ENCODE measurements around the gene PLS3.
"Not testable (repeated sequence)": the region's sequence is repeated elsewhere in the genome, so short reads cannot be mapped to it uniquely, and the experiment has no call there.

Gene PLS3

DNA sequence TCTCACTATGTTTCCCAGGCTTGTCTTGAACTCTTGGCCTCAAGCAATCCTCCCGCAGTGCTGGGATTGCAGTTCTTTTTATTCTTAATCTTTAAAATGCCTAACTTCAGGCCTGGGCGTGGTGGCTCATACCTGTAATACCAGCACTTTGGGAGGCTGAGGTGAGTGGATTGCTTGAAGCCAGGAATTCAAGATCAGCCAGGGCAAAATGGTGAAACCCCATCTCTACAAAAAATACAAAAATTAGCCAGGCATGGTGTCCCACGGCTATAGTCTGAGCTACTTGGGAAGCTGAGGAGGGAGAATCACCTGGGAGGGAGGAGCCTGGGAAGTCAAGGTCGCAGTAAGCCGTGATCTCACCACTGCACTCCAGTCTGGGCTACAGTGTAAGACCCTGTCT, 45.9 kb downstream of the PLS3 start:
- DNase-seq (ENCODE audit: low read depth) = no peak

DNA sequence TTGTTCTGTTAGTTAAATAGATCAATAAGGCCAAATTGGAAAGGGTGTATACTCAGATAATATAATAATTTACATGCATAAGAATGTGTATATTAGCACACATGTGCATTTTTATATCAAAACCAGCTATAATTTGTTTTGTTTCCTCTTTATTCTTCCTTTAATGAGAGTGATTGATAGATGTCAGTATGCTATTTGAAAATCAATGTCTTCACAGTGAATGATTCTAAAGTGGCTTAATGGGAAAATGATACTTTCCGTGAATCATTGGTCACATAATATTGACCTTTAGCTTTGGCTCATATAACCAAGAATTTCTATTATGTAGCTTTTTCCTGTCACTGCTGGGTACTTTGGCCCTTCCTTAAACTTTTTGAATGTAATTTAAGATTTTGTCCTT, 48.6 kb downstream of the PLS3 start:
- no peak for DNase-seq (ENCODE audit: low read depth)

DNA sequence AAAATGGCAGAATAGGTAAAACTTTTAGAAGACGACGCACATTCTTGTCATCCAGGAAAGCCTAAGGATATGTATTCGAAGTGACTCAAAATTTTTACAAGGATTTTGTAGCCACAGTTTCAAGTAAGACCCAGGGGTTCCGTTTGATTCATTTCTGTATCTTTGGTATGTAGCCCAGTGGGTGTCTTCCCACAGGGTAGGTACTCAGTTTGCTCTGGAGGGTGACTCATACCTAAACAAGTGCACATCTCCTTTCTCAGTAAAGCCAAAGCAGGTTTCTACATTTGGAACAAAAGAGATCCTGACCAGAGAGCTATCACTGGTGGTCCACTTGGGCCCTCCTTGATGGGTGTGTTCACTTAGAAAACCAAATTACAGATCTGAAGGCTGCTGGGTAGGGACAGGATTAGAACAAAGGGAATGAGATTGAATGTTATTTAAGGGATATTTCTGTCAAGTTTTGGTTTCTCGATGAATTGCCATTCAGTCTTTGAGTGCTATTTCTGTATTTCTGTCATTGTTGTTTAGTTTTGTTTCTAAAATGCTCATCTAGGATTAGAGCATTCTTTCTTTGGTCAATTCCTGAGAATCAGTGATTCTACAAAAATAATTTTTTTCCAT, 56.1 kb downstream of the PLS3 start:
- no peak for DNase-seq (ENCODE audit: low read depth)

DNA sequence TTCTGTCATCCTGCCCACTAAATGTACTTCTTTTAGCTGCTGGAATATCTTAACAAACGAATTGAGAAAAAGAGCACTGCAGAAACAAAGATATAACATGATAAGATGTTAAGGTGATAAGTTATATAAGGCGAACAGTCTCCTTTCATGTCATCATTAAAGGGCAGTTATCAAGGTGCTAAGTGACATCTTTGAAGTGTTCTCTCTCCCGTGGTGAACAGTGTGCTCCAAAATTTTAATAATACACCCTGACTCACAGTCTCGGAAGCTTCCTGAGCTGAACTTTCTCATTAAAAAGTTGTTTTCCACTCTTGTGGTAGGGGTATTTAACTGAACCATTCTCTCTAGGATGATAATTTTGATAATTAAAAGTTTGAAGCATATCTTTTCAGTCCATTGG, 61.6 kb downstream of the PLS3 start:
- DNase-seq (ENCODE audit: low read depth) = no peak

DNA sequence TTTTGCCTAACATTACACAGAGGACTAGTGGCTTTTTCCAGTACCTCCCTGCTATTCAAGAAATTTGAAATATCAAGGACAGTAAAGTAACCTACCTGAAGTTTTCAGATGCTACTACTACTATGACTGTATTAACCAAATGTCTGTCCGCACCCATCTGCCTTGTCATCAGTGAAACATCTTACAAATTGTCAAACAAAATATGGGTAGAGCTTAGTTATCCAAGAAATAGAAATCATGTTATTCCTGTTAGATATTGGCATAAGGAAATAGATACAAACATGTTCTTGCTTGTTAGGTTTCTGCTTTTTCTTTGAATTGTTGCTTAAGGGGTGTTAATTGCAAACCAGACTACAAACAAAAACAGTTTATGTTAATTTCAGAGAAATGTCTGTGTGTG, 63.9 kb downstream of the PLS3 start:
- DNase-seq (ENCODE audit: low read depth) = no peak

DNA sequence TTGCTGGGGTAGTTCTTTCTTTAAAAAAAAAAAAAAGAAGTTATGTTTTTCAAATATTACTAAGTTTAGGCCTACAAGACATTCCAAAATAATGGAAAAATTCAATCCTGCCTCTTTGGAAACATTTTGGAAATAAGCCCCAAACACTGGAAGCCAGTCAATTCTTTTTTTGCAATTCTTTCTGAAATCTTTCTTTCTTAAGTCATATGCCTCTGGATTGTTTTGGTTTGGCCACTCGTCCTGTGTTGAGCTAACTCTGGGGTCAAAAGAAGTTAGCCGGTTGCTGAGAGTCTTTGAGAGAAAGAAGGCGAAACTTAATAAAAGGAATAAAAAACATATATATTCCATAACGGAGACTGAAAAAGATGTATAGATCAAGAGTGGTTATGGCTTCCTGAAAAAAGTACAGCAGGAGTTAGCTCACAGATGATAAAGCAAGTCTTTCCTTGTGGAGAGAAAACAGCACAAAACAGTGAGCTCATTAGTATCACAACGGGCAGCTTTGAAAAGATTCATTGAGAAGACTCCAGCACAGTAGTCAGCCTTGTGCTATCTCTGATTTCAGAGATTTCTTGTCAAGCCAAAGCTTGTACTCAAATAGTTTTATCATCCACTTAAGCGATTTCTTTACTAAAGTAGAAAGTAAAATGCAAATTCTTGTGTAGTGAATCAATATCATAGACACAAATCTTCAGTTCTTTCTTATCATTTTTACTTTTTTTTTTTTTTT, 64.8 kb downstream of the PLS3 start:
- DNase-seq (ENCODE audit: low read depth) = no peak

DNA sequence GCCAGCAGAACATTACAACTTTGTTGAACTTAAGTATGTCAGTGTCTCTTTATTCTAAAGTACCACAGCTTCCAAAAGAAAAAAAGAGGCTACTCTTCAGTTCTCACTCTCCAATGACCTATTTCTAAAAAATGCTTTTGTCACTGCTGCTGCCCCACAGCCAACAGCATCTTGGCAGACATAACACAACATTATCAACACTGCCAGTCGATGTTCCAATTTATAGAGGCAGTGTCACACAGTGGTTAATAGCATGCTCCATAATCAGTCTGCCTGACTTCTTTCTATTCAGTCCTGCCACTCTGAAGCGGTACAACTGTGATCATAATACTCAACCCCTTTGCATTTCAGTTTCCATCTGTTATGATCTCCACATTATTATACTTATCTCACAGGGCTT, 69.2 kb downstream of the PLS3 start:
- DNase-seq (ENCODE audit: low read depth) = no peak

DNA sequence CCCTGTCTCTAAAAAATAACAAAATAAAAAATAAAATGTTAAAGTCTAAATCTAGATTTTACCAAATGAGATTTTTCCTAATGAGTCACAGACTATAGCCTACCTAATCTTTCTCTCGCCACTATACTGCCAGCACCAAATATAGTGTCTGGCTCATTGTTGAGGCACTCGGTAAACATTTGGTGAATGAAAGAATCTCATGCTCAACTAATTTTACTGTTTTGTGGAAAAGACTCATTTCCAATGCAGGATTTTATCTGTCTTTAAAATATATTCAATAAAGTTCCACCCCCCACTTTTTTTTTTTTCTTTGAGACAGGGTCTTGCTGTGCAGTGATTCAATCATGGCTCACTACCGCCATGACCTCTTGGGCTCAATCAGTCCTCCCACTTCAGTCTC, 71.5 kb downstream of the PLS3 start:
- DNase-seq (ENCODE audit: low read depth) = no peak

DNA sequence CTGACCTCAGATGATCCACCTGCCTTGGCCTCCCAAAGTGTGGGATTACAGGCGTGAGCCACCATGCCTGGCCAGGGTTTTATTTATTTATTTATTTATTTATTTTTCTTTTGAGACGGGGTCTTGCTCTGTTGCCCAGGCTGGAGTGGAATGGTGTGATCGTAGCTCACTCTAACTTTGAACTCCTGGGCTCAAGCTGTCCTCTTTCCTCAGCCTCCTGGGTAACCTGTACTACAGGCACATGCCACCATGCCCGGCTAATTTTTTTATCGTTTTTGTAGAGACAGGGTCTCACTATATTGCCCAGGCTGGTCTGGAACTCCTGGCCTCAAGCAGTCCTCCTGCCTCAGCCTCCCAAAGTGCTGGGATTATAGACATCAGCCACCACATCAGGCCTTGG, 72.4 kb downstream of the PLS3 start:
- not testable (repeated sequence) for DNase-seq (ENCODE audit: low read depth)

DNA sequence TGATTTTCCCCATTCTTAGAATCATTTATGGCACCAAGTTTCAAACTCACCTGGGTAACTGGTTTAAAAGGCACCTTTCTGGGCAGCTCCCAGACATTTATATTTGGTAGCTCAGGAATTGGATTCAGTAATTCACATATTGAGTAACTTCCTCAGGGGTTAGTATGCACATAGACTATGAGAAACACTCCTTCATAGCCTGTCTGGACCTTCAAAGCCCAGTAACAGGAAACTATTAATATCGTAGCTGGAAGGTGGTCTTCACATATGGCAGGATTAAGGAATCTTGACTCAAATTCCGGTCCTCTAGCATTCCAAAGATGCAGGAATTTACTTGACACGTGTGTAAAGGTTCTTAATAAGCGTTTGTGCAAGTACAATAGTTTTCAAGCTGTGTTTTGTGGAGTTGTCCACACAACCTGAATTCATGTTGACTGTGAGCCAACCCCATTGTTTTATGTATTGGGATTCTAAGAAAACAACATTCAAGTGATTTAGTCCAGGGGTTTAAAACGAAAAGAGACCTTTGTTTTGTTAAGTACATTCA, 78.4 kb downstream of the PLS3 start:
- no peak for DNase-seq (ENCODE audit: low read depth)

DNA sequence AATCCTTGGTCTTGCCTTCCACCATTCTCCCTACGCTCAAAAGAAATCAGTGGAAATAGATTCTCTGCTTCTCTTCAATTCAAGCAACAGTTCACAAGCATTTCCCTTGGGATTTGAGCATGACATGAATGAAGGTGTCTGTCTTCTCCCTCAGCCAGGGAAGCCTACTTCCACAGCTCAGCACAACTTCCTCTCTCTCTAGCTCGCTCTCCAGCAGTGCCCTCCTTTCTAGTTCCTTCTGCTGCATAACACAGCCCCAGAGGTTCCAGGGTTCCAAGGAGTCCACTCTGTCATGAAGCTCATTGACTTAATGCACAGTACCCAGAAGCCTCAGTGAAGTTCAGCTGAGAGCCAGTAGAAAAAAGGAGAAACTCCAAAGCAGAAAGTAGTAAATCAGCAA, 81.3 kb downstream of the PLS3 start:
- DNase-seq (ENCODE audit: low read depth) = no peak

DNA sequence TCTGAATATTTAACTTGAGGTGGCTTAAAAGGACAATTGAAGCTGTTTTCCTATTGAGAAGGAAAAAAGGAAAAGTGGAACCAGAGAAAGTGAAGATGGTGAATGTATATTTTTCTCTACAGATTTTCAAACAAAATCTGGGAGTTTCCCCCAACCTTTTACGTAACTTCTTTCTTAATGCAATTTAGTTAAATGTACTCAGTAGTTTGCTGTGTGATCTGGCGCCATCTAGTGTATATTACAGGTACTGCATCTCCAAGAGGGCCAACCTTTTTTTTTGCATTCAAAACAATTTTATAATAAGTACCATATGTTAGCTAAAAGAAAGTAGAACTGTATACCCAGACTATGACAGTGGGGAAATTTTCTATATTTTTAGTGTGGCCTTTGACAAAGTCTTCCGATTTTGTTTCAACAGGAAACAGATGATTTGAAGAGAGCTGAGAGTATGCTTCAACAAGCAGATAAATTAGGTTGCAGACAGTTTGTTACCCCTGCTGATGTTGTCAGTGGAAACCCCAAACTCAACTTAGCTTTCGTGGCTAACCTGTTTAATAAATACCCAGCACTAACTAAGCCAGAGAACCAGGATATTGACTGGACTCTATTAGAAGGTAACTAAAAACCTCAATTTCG, 82.0 kb downstream of the PLS3 start:
- no peak for DNase-seq (ENCODE audit: low read depth)

DNA sequence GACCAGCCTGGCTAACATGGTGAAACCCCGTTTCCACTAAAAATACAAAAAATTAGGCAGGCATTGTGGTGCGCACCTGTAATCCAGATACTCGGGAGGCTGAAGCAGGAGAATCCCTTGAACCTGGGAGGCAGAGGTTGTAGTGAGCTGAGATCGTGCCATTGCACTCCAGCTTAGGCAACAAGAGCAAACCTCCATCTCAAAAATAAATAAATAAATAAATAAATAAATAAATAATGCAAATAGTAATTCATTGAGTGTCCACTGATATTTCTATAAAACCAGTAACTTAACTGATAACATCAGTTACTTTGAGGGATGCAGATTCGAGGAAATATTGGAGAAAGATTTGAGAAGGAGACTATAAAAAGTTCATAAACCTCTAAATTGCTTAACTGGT, 83.4 kb downstream of the PLS3 start:
- DNase-seq (ENCODE audit: low read depth) = not testable (repeated sequence)

DNA sequence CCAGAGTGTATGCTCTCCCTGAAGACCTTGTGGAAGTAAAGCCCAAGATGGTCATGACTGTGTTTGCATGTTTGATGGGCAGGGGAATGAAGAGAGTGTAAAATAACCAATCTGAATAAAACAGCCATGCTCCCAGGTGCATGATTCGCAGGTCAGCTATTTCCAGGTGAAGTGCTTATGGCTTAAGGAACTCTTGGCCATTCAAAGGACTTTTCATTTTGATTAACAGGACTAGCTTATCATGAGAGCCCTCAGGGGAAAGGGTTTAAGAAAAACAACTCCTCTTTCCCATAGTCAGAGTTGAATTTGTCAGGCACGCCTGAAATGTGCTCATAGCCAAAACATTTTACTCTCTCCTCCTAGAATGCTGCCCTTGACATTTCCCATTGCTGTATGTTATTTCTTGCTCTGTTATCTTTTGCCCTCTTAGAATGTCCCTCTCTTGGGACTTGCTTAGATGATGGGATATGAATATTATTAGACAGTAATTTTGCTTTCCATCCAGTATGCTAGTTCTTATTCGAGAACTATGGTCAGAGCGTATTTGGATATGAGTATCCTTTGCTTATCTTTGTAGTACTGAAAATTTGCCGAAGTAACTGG, 88.6 kb downstream of the PLS3 start:
- no peak for DNase-seq (ENCODE audit: low read depth)

DNA sequence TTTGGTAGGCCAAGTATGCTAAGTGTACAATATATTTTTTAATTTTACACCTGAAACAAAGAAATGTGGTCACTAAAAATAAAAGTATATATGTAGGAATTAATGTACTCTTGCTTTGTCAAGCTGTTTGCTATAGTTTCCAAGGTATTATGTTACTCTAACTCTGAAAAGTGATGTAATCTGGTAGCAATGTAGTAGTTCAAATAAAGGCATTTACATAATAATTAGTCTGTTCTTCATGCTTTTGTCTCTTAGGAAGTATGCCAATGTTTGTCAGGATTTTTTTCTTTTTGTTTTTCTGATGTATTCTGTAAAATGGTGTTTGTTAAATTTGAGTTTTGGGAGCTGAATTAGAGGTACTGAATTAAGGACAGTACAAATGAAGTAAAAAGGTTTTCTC, 89.5 kb downstream of the PLS3 start:
- DNase-seq (ENCODE audit: low read depth) = no peak

DNA sequence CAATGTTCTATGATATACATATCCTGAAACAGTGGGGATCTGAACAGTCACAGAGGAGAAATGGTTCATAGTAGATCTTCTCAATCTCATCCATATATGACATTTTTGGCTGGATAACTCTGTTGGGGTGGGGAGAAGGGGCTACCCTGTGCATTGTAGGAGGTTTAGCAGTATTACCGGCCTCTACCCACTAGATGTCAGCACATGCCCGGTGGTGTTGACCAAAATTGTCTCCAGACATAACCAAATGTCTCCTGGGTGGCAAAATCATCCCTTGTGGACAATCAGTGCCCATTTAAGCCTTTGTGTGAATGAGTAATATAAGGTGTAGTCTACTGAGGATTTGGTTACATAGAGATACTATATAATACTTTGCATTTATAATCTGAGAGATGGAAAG, 89.9 kb downstream of the PLS3 start:
- DNase-seq (ENCODE audit: low read depth) = no peak

DNA sequence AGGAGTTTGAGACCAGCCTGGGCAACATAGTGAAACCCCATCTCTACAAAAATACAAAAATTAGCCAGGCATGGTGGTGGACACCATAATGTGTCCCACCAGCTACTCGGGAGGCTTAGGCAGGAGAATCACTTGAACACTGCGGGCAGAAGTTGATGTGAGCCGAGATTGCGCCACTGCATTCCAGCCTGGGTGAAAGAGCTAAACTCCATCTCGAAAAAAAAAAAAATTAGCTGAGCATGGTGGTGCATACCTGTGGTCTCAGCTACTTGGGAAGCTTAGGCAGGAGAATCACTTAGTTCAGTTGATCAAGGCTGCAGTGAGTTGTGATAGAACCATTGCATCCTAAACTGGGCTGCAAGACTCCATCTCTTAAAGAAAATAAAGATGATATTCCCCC, 91.2 kb downstream of the PLS3 start:
- DNase-seq (ENCODE audit: low read depth) = no peak

DNA sequence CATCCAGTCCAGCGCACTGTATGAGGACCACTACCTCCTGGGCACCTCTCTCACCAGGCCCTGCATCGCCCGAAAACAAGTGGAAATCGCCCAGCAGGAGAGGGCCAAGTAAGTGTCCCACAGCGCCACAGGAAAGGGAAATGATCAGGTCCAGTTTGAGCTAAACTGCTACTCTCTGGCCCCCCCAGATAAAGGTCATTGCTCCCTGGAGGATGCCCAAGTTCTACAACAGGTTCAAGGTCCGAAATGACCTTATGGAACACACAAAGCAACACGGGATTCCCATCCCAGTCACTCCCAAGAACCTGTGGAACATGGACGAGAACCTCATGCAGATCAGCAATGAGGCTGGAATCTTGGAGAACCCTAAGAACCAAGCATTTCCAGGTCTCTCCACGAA, 104.1 kb downstream of the PLS3 start:
- no peak for DNase-seq (ENCODE audit: low read depth)

DNA sequence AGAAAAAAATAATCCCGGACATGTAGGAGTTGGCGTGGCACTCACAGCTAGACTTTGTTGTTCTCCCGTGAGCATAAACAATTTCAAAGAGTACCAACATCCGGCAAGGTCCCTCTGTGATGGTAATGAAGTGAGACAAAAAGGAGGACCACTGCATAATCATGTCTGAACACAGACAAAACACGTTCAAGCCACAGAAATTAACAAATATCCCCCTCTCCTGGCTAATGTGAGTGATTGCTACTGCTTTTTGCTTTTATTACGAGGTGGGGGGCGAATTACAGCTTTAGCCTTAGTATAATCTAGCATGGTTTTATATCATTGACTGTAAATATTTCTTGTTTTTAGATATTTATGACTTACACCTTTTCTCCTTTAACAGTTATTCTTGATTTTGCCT, 118.5 kb downstream of the PLS3 start:
- DNase-seq (ENCODE audit: low read depth) = no peak

DNA sequence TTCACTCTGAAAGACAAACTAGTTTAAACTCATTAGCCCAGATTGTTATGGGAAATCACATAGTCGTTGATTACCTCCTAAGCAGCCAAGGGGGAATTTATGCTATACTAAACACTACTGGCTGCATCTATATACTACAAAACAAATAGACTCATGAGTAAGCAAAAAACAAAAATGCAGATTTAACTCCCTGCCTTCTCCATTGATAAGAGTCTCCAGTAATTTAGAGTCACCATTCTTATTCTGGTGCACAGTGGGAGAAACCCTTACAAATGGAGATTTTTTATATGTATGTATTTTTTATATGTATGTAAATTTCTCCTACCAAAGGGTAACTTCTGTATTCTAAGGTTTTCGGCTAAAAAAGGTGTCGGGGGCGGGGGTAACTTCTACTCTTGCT, 126.6 kb downstream of the PLS3 start:
- no peak for DNase-seq (ENCODE audit: low read depth)

DNA sequence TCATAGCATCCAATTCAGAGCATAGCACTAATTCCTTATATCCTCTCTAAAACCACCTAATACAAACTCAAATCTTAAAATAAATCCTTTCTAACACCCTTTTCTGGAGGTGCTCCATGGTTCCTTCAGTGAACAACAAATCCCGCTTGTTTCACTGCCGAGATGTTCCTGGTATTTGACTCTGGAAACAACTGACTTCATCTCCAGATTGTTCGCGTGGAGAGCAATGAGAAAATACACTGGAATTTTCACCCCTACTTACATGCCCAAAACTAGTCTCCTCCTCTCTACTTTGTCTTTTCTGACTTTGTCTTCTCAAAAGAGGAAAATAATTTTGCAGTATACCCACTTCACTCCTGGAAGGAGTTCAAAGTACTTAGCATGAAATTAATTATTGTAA, 129.0 kb downstream of the PLS3 start:
- DNase-seq (ENCODE audit: low read depth) = no peak

DNA sequence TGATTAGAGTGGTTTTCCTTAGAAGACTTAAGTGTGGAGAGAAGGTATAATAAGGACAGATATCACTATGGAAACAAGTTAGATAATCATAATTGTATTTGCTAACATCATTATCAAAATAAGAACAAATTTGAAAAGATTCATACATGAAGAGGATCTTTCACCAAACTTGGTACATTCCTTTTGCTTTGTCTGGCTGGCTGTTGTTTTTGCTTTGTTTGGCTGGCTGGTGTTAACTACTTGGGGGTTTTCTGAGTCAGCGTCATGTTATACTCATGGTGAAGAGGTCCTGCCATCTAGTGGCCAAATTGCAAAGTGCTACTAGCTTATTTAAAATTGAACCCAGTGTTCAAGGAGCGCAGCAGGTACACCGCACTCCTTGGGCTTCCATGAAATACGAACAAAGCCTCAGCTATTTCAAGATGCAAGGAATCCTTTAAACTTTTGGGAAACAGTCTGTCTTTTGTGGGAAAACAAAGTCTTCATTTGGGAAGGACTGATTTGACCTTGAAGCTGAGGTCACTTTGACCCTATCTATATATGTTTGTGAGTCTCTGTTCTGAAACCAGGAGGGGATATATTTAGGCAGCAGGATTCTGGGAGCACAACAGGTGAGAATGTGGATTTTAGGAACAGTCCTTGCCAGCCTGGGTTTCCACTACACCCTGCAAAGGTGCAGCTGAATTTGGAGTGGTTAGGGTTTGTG, 129.7 kb downstream of the PLS3 start:
- DNase-seq (ENCODE audit: low read depth) = no peak

Data from stimulated activated CD8-positive, alpha-beta memory T cell treated with anti-CD3 and anti-CD28 coated beads, Interleukin-7, amount 100 ng/mL, for 24 hours (primary cell).